ENCODE results near the gene ATP8A2. TPM values are rescaled to one million over a fixed set of nuclear protein-coding genes. Genes with fewer than 3 reads are reported as not detected.

ATP8A2 gene
- total and polyA plus RNA-seq, 9 of the 15 experiments (the other 6 are each of a cell fraction or from before 2014, with no cell fraction given) = under 0.01 to 0.33 (median 0.06) TPM; not detected in 4

DNA sequence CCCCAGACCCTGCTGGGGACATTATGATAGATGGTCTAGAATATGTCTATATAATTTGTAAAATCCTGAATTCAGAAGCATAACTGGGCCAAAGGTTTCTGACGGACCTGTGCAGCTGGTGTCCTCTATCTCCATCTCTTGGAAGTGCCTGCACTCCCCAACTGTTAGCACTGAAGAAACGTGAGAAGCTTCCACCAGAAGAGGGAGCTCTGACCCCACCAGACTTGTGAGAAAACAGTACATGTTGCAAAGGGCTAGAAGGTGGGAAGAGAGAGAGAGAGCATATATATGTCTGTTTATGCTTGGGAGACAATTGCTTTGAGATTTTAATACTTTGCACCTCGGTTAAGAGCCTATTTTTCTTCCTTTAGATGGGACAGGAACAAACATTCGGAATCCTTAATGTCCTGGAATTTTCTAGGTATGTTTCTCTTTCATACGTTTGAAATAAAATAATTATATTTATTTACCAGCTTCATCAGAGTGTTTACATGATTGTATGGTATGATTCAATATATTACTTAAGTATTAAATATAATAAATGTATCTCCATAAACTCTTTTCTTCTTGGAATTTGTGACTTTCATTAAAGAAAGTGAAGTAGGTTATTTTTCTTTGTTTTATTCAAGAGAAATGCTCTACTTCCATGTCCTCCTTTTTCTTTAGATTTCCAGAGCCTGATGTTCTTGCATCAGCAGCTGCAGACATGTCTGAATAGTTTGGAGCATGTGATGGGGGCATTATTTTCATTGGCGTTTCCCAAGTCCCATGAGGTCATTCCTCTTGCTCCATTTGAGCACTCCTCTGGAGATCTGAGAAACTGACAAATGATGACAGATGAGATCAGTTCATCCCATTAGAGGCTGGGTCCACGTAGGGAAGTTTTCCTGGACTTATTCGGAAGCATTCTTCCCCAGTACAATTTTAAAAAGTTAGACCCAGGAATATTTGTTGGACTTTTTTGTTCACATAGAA lies 202.9 kb downstream of the ATP8A2 start (continued):
- TF ChIP-seq REST (IDR thresholded peaks at IDR 0.05; ENCODE audit: borderline replicate concordance) (peak; percentile 73), REST (CRISPR knock-in tag; IDR thresholded peaks at IDR 0.05; ENCODE audit: low read depth) (no peak), ZNF134 (CRISPR knock-in tag; conservative IDR thresholded peaks at IDR 0.05) (no peak), RAD51 (IDR thresholded peaks at IDR 0.05; ENCODE audit: borderline replicate concordance, low read depth) (no peak), JUND (IDR thresholded peaks at IDR 0.05; ENCODE audit: borderline replicate concordance, low read depth, low read length) (no peak), JUND (tag; IDR thresholded peaks at IDR 0.05; ENCODE audit: borderline replicate concordance, low read depth, low read length) (no peak), TBP (optimal IDR thresholded peaks at IDR 0.05; ENCODE audit: low read depth, low read length) (no peak), XRCC3 (IDR thresholded peaks at IDR 0.05) (no peak), CREBBP (IDR thresholded peaks at IDR 0.05; ENCODE audit: low read depth, low read length) (no peak), ZNF76 (CRISPR knock-in tag; IDR thresholded peaks at IDR 0.05; ENCODE audit: borderline replicate concordance) (no peak), DEAF1 (CRISPR knock-in tag; IDR thresholded peaks at IDR 0.05) (peak; percentile 59; the same call in 1 of the 2 replicates)
- TF ChIP-seq, protein P1, sequence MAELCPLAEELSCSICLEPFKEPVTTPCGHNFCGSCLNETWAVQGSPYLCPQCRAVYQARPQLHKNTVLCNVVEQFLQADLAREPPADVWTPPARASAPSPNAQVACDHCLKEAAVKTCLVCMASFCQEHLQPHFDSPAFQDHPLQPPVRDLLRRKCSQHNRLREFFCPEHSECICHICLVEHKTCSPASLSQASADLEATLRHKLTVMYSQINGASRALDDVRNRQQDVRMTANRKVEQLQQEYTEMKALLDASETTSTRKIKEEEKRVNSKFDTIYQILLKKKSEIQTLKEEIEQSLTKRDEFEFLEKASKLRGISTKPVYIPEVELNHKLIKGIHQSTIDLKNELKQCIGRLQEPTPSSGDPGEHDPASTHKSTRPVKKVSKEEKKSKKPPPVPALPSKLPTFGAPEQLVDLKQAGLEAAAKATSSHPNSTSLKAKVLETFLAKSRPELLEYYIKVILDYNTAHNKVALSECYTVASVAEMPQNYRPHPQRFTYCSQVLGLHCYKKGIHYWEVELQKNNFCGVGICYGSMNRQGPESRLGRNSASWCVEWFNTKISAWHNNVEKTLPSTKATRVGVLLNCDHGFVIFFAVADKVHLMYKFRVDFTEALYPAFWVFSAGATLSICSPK (IDR thresholded peaks at IDR 0.05; ENCODE audit: borderline replicate concordance) = no peak
- TF ChIP-seq, protein P2, sequence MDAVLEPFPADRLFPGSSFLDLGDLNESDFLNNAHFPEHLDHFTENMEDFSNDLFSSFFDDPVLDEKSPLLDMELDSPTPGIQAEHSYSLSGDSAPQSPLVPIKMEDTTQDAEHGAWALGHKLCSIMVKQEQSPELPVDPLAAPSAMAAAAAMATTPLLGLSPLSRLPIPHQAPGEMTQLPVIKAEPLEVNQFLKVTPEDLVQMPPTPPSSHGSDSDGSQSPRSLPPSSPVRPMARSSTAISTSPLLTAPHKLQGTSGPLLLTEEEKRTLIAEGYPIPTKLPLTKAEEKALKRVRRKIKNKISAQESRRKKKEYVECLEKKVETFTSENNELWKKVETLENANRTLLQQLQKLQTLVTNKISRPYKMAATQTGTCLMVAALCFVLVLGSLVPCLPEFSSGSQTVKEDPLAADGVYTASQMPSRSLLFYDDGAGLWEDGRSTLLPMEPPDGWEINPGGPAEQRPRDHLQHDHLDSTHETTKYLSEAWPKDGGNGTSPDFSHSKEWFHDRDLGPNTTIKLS (IDR thresholded peaks at IDR 0.05; ENCODE audit: borderline replicate concordance, low read depth) = no peak

Measured in K562 (cell line).